ENCODE data around the gene ATXN7L1. TPM values are rescaled to one million over a fixed set of nuclear protein-coding genes. Genes with fewer than 3 reads are reported as not detected.
"Not testable (repeated sequence)": the region's sequence is repeated elsewhere in the genome, so short reads cannot be mapped to it uniquely, and the experiment has no call there.

The ATXN7L1 gene
- total RNA-seq, 4 donors from 2014 or later: 8.0 to 14.1 (median 10.6) TPM

DNA sequence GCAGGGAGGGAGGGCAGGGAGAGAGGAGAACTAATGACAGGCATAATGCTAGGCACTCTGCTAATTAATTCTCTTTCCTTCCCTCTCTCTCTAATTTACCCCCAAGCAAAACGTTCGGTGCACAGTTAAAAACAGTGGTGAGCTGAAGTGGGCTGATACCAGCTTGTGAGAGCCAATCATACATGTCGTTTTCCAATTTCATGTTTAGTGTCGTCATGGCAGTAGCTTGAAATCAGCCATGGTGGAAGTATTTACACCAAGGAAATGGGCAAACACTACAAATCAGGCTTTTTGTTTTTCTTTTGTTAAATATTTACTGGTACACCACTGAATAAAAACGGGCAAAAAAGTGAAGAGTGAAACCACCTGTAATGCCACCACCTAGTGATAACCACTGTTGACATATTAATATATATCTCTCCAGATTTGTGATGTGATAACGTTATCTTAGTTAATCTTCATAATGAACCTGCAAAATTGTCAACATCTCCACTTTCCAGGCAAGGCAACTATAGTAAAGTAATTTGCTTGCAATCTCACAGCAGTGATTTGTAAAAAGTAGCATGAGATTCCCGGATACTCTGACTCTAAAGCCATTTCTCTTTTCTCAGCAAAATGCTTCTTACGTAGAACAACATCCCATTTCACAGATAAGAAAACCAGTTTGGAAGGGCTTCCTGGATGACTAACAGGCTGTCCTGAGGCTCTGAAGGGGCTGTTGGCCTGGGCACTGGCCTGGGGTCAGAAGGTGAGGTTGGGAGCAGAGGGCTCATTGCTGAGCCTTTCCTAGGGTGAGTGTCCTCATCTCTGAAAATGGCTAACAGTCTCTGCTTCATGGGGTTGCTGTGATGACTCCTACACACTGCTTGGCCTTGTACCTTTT is 83.7 kb downstream of the ATXN7L1 start:
- TF ChIP-seq POLR2A (IDR thresholded peaks at IDR 0.05): no peak
- TF ChIP-seq, protein P1, sequence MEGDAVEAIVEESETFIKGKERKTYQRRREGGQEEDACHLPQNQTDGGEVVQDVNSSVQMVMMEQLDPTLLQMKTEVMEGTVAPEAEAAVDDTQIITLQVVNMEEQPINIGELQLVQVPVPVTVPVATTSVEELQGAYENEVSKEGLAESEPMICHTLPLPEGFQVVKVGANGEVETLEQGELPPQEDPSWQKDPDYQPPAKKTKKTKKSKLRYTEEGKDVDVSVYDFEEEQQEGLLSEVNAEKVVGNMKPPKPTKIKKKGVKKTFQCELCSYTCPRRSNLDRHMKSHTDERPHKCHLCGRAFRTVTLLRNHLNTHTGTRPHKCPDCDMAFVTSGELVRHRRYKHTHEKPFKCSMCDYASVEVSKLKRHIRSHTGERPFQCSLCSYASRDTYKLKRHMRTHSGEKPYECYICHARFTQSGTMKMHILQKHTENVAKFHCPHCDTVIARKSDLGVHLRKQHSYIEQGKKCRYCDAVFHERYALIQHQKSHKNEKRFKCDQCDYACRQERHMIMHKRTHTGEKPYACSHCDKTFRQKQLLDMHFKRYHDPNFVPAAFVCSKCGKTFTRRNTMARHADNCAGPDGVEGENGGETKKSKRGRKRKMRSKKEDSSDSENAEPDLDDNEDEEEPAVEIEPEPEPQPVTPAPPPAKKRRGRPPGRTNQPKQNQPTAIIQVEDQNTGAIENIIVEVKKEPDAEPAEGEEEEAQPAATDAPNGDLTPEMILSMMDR (IDR thresholded peaks at IDR 0.05): no peak
- Histone ChIP-seq H3K4me3 (no peak overlapping the region), H3K27ac (no peak overlapping the region), H3K27me3 (no peaks in the 10 kb centered on the region), H3K36me3 (peaks cover 0 to 10% (median 0%) of the 10 kb centered on the region in 3 donors), H3K4me1 (peaks cover 5 to 75% (median 27%) of the 10 kb centered on the region in 3 donors), H3K9me3 (no peaks in the 10 kb centered on the region)
- DNase-seq: no peak
- intact Hi-C loops (cut with DNase I): no loop called here
- WGBS, 2 donors: 82 to 87% methylated on average over 8 of the region's 8 CpGs

DNA sequence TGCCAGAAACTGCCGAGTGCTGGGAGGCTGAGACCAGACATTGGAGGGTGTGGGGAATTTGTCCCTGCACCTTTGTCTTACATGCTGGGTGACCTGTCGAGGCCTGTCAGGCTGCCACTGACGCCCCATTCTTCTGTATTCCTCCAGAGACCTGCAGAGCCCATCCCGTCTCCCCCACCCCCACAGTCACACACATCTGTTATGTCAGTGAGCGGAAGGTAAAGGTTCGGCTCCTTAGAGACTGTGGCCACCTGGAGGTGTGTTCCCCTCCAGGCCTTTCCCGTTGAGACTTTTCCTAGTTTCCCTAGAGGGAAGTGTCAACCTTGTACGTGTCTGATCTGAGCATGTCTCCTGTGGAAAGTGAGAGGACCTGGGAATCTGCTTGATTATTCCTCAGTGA is 84.5 kb downstream of the ATXN7L1 start:
- peaks cover 5 to 76% (median 30%) of the 10 kb centered on the region in 3 donors for H3K4me1 ChIP-seq
- intact Hi-C loops (cut with DNase I): no loop called here
- H3K9me3 ChIP-seq: no peaks in the 10 kb centered on the region
- DNase-seq: no peak
- peaks cover 0 to 10% (median 0%) of the 10 kb centered on the region in 3 donors for H3K36me3 ChIP-seq
- H3K27ac ChIP-seq: no peak overlapping the region
- no peak for TF ChIP-seq POLR2A (IDR thresholded peaks at IDR 0.05)
- TF ChIP-seq, protein P1 (IDR thresholded peaks at IDR 0.05): no peak
- H3K4me3 ChIP-seq: no peak overlapping the region
- H3K27me3 ChIP-seq: no peaks in the 10 kb centered on the region
- WGBS, 2 donors: 52 to 58% methylated on average over 7 to 8 of the region's 8 CpGs

DNA sequence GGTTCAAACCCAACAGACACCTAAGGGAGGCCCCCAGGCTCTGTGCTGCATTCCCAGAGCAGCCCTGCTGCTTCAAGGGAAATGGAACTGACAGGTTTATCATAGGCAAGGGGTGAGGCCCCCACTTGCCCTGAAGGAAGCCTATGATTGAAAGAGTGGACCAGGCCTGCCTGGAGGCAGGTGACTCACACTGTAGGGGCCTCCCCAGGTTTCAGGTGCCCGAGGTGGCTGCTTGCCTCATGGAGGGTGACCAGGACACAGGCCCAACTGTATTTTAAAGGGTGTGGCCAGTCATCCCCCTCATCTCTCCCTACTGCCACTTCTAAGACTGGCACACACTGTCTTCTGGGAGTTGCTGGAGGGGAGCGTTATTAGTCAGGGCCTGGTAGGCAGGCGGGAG is 85.4 kb downstream of the ATXN7L1 start:
- TF ChIP-seq, protein P1 (IDR thresholded peaks at IDR 0.05): no peak
- TF ChIP-seq POLR2A (IDR thresholded peaks at IDR 0.05): no peak
- H3K4me3 ChIP-seq: no peak overlapping the region
- H3K36me3 ChIP-seq: peaks cover 0 to 10% (median 0%) of the 10 kb centered on the region in 3 donors
- DNase-seq: no peak
- no peaks in the 10 kb centered on the region for H3K9me3 ChIP-seq
- H3K4me1 ChIP-seq: peaks cover 5 to 70% (median 27%) of the 10 kb centered on the region in 3 donors
- intact Hi-C loops (cut with DNase I): no loop called here
- no peaks in the 10 kb centered on the region for H3K27me3 ChIP-seq
- 20 to 100% methylated on average over 1 of the region's 3 CpGs for WGBS, 2 donors
- H3K27ac ChIP-seq: no peak overlapping the region

DNA sequence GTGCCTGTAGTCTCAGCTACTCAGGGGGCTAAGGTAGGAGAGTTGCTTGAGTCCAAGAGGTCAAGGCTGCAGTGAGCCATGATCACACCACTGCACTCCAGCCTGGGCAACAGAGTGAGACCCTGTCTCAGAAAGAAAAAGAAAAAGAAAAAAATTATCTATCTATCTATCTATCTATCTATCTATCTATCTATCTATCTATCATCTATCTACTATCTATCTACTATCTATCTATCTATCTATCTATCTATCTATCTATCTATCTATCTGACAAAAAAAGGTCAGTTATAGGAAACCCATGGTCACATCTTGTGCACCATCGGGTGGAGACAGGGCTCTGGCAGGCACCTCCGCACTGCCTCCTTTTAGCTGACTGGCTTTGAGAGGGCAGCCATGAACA is 85.9 kb downstream of the ATXN7L1 start:
- H3K27ac ChIP-seq; H3K9me3 ChIP-seq; H3K27me3 ChIP-seq; H3K4me3 ChIP-seq; intact Hi-C loops (cut with DNase I); DNase-seq: not testable (repeated sequence)
- WGBS, 2 donors: 87 to 95% methylated on average over 2 of the region's 2 CpGs
- H3K36me3 ChIP-seq: peaks cover 0 to 10% (median 0%) of the 10 kb centered on the region in 3 donors
- H3K4me1 ChIP-seq: peaks cover 5 to 65% (median 22%) of the 10 kb centered on the region in 3 donors

DNA sequence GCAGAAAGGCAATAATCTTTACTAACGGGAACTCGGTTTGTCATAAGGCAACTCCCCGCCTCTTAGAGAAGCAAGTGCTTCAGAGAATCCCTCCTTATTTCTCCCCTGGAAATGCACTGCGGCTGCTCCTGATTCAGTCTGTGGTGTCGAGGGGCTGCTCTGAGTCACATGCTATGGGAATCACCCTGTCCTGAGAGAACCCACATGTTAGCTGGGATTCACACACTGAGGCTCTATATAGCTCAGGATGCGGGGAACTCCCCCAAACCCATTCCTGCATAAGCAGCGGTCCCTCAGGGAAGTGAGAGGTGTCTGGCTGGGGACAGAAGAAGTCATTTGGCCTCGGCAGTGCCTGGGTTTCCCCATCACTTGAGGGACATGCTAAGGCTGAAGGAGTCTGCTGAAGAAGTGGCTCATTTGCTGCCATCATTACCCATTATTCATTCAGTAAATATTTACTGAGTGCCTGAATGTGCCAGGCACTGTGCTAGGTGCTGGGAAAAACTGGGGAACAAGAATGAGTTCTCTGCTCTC is 87.5 kb downstream of the ATXN7L1 start:
- Histone ChIP-seq H3K4me3 (no peak overlapping the region), H3K9me3 (no peaks in the 10 kb centered on the region), H3K4me1 (peaks cover 5 to 49% (median 14%) of the 10 kb centered on the region in 3 donors), H3K27me3 (no peaks in the 10 kb centered on the region), H3K36me3 (peaks cover 0 to 14% (median 3%) of the 10 kb centered on the region in 3 donors), H3K27ac (no peak overlapping the region)
- intact Hi-C loops (cut with DNase I): no loop called here
- TF ChIP-seq, protein P1 (IDR thresholded peaks at IDR 0.05): no peak
- no peak for TF ChIP-seq POLR2A (IDR thresholded peaks at IDR 0.05)
- no peak for DNase-seq
- WGBS, 2 donors: 59 to 78% methylated on average over 5 to 6 of the region's 8 CpGs

All from esophagus squamous epithelium (tissue), 5 donors.